Esophagus muscularis mucosa (tissue), 3 donors: ENCODE measurements around the gene SLC17A3.

Experiments used
- POLR2AphosphoS5 ChIP-seq, 2 donors: sonication (generic); formaldehyde crosslinking; IDR thresholded peaks; one replicate each; pipeline ENCODE4 v1.6.1; 2017; ENCODE audit warnings: antibody characterized with exemption in 2 of 2
- TF ChIP-seq, protein P1 (sequence below), 3 experiments: fragments of 200-600 bp in 2 of 3; fragments of 450-650 bp in 1 of 3; sonication (generic) in 2 of 3; IDR thresholded peaks; one replicate each; pipeline ENCODE4 v1.5.1; 2017 to 2019; ENCODE audit warnings: antibody characterized with exemption in 3 of 3, mild to moderate bottlenecking in 2 of 3, moderate library complexity in 1 of 3

DNA sequence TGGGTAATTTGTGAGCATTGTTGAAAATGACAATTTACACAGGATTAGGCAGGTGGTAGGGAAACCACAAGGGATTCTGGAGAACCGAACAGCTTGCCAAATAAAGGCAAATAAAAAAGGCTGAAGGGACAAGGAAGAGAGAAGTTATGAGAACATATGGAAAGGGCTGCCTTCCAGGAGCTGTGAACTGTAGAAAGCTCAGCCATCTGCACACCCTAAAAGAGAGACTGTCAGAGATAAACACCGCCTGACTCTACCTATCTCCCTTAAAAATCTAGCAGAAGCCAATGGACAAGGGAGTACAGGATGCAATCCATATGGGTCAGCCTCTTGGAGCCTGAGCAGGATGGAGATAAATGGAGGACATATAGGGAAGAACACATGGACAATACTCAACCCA lies 29.5 kb downstream of the SLC17A3 start:
- no peak for TF ChIP-seq POLR2AphosphoS5 (IDR thresholded peaks at IDR 0.05)
- TF ChIP-seq, protein P1, sequence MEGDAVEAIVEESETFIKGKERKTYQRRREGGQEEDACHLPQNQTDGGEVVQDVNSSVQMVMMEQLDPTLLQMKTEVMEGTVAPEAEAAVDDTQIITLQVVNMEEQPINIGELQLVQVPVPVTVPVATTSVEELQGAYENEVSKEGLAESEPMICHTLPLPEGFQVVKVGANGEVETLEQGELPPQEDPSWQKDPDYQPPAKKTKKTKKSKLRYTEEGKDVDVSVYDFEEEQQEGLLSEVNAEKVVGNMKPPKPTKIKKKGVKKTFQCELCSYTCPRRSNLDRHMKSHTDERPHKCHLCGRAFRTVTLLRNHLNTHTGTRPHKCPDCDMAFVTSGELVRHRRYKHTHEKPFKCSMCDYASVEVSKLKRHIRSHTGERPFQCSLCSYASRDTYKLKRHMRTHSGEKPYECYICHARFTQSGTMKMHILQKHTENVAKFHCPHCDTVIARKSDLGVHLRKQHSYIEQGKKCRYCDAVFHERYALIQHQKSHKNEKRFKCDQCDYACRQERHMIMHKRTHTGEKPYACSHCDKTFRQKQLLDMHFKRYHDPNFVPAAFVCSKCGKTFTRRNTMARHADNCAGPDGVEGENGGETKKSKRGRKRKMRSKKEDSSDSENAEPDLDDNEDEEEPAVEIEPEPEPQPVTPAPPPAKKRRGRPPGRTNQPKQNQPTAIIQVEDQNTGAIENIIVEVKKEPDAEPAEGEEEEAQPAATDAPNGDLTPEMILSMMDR (IDR thresholded peaks at IDR 0.05), result no peak
